Fibroblast of lung (primary cell): ENCODE measurements around the gene SRGAP2C. TPM values are rescaled to one million over a fixed set of nuclear protein-coding genes. Genes with fewer than 3 reads are reported as not detected.
"Not testable (repeated sequence)": the region's sequence is repeated elsewhere in the genome, so short reads cannot be mapped to it uniquely, and the experiment has no call there.

ENCODE experiments used
- DNase-seq, 2 donors: peaks; one replicate each; pipeline versions ENCODE4 v3.0.0 to v3.0.0-alpha.2; 2010; ENCODE audit warnings: low read depth in 2 of 2
- H2AFZ ChIP-seq: 2 replicates; pipeline ENCODE4 v1.5.1; 2012; ENCODE audit warnings: low read length, control low read depth, inconsistent platforms
- H3K27ac ChIP-seq: 2 replicates; pipeline ENCODE4 v1.5.1; 2011; ENCODE audit warnings: low read length, control low read depth; ENCODE audit not compliant: insufficient read depth
- H3K27me3 ChIP-seq: 2 replicates; pipeline ENCODE4 v1.5.1; 2011; ENCODE audit warnings: mild to moderate bottlenecking, low read length; ENCODE audit not compliant: control insufficient read depth, insufficient read depth
- H3K36me3 ChIP-seq: 2 replicates; pipeline ENCODE4 v1.5.1; 2011; ENCODE audit warnings: low read length; ENCODE audit not compliant: control insufficient read depth, insufficient read depth
- H3K4me1 ChIP-seq: 2 replicates; pipeline ENCODE4 v1.5.1; 2011; ENCODE audit warnings: low read length; ENCODE audit not compliant: control insufficient read depth, insufficient read depth; ENCODE audit errors: extremely low read depth
- H3K4me2 ChIP-seq: 2 replicates; pipeline ENCODE4 v1.5.1; 2011; ENCODE audit warnings: low read length, control low read depth; ENCODE audit not compliant: insufficient read depth; ENCODE audit errors: extremely low read depth
- H3K4me3 ChIP-seq, 4 experiments: fragments of 200-600 bp in 1 of 4; sonication (generic) in 1 of 4; replicated peaks in 1 of 4; 2 replicates each; pipeline ENCODE4 v1.5.1; 2011 to 2016; ENCODE audit warnings: low read length in 4 of 4, low read depth in 3 of 4, mild to moderate bottlenecking in 3 of 4, control low read depth in 2 of 4, inconsistent platforms in 1 of 4, mixed read lengths in 1 of 4; ENCODE audit not compliant: insufficient read depth in 1 of 4; ENCODE audit errors: control extremely low read depth in 1 of 4
- H3K79me2 ChIP-seq: 2 replicates; pipeline ENCODE4 v1.5.1; 2012; ENCODE audit warnings: mild to moderate bottlenecking, low read length, inconsistent platforms; ENCODE audit not compliant: control insufficient read depth, insufficient read depth
- H3K9ac ChIP-seq: 2 replicates; pipeline ENCODE4 v1.5.1; 2011; ENCODE audit warnings: mild to moderate bottlenecking, low read length, control low read depth; ENCODE audit not compliant: insufficient read depth
- H3K9me3 ChIP-seq: 2 replicates; pipeline ENCODE4 v1.5.1; 2012; ENCODE audit warnings: low read depth, low read length; ENCODE audit not compliant: control insufficient read depth, insufficient read depth
- H4K20me1 ChIP-seq: 2 replicates; pipeline ENCODE4 v1.5.1; 2011; ENCODE audit warnings: low read length; ENCODE audit not compliant: control insufficient read depth, insufficient read depth; ENCODE audit errors: extremely low read depth
- polyA minus RNA-seq: library from RNA; depleted of rRNA, polyadenylated mRNA; stranded (reverse); fragments of >200 nt; gene quantifications from 2 replicates; pipeline ENCODE4 v1.2.3, GENCODE V29; 2011; ENCODE audit warnings: low replicate concordance
- polyA plus RNA-seq, 2 donors: library from polyadenylated mRNA; depleted of rRNA in 1 of 2; stranded (reverse) in 1 of 2; unstranded in 1 of 2; fragments of >200 nt; gene quantifications; 2 replicates each; pipeline ENCODE4 v1.2.1, GENCODE V29; 2011 to 2012; ENCODE audit warnings: missing spikeins in 1 of 2
- total RNA-seq: library from RNA; depleted of rRNA; stranded (reverse); fragments of >200 nt; gene quantifications from 2 replicates; pipeline ENCODE4 v1.2.1, GENCODE V29; 2014

The SRGAP2C gene
- total RNA-seq (15.7 and 36.5 TPM in 2 replicates), polyA plus RNA-seq (7.3 and 8.2 TPM in 2 replicates), polyA minus RNA-seq (1.8 and 19.3 TPM in 2 replicates)
- polyA plus RNA-seq (2012), result 5.5 and 6.3 TPM in 2 replicates

DNA sequence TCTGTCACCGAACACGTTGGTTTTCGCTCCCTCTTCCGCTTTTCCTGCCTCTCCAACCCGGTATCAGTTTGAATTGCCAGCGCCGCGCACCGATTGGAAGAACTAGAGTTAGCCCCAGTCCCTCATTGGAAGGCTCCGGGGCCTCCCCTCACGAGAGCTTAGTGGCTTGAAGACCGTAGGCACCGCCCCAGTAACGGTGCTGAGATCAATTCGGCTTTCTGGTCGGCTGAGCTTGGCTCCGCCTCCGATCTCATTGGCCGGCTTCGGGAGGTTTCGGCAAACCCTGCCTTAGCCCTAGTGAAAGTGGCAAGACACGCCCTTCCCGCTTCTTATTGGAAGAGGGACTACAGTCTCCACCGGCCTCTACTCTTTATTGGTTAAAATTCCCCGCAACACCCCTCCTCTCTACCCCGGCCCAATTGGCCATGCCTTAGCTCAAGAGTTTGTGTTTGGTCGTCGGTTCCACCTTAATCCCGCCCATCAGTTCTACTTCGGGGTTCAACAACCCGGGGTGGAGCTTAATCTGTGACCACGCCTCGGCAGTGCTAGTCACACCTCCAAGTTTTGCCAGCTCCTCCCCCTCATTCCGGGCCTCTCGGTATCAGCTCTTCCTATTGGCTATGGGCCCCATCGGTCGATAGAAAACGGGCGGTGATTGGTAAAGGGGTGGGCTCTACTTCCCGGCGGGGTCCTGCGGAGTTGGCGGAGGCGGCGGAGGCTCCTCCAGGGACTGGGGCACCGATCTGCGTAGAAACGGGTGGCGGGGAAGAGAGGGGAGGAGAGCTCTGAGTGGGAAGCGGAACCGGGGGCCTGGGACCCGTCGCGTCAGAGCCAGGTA, at the start of gene SRGAP2C, which contains the start of gene FAM72B:
TSS of gene SRGAP2C (plus strand) at position 686 of the 838 bp plus-strand sequence. CDS start 2,472 bp downstream, outside the sequence.
TSS of gene FAM72B (minus strand) at position 51 of the 838 bp plus-strand sequence. CDS start 851 bp downstream, outside the sequence.
- not testable (repeated sequence) for H3K9me3 ChIP-seq, H2AFZ ChIP-seq, H3K4me1 ChIP-seq, H3K36me3 ChIP-seq, H3K9ac ChIP-seq, H3K27me3 ChIP-seq, H3K79me2 ChIP-seq, H4K20me1 ChIP-seq
- H3K4me3 ChIP-seq, result peak within 1 kb of the TSS in 3 of 4 experiments; percentile 29 to 57 (median 53)
- H3K27ac ChIP-seq, result peak within 1 kb of the TSS; percentile 32
- peak; percentile 98 to 100 for DNase-seq
- H3K4me2 ChIP-seq, result peak within 1 kb of the TSS; percentile 13

DNA sequence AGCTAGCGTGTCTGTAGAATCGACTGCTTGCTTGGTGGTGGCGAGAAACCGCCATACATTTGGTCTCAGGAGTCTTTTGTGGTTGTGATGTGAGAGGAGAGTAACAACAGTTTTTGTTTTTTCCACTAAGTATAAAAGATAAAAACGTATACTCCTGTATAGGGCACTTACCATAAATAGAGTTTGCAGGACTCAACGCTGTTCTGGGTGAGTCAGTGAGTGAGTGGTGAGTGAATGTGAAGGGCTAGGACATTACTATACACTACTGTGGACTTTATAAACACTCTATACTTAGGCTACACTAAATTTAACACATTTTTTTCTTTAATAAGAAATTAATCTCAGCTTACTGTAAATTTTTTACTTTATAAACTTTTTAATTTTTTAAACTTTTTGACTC, 44.4 kb upstream of the SRGAP2C start:
- H3K4me3 ChIP-seq, H3K36me3 ChIP-seq, H3K4me1 ChIP-seq, H3K4me2 ChIP-seq, H4K20me1 ChIP-seq, H3K9ac ChIP-seq, H3K27me3 ChIP-seq, H3K9me3 ChIP-seq, H3K79me2 ChIP-seq, DNase-seq, H2AFZ ChIP-seq, H3K27ac ChIP-seq: not testable (repeated sequence)

DNA sequence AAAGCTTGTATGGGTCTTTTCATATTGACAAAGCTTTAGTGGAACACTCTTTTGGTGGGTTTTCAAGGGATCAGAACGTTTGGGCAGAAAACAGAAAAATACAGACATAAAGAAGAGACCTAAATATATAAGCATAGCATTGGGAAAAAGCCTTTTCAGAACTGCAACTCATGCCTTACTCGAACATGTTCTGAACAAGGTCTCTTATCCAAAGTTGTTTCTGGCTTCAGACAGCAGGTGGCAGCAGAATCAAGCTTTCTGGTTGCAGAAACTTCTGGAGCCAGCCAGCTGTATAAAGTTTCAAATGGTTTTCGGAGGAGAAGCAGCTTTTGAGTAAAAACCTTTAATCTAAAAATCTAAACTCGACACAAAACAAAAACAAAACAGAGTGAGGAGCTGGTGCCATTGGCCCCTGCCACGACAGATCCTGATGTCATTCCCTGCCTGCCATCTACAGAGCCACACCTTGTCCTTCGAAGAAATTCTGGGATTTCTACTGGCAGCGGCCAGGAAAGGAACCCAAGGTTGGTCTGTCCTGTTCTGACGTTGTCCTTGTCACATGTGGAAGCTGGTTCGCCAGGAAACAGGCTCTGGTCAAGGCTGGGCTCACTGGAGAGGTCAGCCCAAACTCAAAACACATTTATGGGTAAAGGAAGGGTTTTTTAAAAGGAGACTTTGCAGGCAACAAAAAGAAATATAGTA, 36.1 kb upstream of the SRGAP2C start:
- H3K79me2 ChIP-seq, result not testable (repeated sequence)

DNA sequence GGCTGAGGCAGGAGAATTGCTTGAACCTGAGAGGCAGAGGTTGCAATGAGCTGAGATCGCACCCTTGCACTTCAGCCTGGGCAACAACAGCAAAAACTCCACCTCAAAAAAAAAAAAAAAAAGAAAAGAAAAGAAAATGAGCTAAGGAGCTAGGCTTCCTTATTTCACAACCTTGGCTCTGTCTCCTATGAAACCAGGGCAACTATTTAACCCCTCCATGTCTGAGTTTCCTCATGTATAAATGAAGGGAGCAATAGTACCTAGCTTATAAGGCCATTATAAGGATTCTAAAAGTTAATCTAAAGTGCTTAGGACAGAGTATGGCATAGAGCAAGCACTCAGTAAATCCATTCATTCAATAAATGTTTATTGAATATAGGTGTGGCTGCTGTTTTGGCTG, 33.5 kb upstream of the SRGAP2C start:
- not testable (repeated sequence) for H3K9me3 ChIP-seq, H3K36me3 ChIP-seq, H3K9ac ChIP-seq, H3K4me3 ChIP-seq, DNase-seq, H4K20me1 ChIP-seq, H3K4me1 ChIP-seq, H3K27ac ChIP-seq, H3K27me3 ChIP-seq, H3K4me2 ChIP-seq, H3K79me2 ChIP-seq, H2AFZ ChIP-seq

More for the DNA sequence above, 36.1 kb upstream of the SRGAP2C start:
- DNase-seq, H3K4me3 ChIP-seq, H3K4me2 ChIP-seq, H4K20me1 ChIP-seq, H2AFZ ChIP-seq, H3K9me3 ChIP-seq, H3K4me1 ChIP-seq, H3K9ac ChIP-seq, H3K27me3 ChIP-seq, H3K36me3 ChIP-seq, H3K27ac ChIP-seq: not testable (repeated sequence)

DNA sequence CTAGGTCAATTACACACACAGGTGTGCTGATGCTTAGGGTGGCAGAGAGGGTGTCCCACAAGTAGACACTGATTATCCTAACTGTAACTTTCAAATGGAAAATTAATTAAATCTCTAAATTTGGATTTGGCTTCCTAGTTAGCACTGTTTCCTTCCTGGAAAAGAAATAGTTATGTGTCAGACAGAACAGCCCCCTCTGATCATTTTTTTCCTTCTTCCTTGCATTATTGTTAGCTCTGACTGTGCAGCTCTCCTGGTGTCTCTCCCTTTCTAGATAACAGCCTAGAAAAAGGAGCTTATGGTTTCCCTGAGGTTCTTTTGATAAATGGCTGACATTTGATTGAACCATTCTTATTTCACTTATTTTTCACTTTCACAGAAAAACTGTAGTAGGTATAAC, 32.0 kb upstream of the SRGAP2C start:
- H3K9me3 ChIP-seq, H3K36me3 ChIP-seq, H3K4me2 ChIP-seq, H3K4me1 ChIP-seq, H3K4me3 ChIP-seq, H3K9ac ChIP-seq, H3K27me3 ChIP-seq, H4K20me1 ChIP-seq, H2AFZ ChIP-seq, H3K79me2 ChIP-seq, H3K27ac ChIP-seq, DNase-seq: not testable (repeated sequence)

DNA sequence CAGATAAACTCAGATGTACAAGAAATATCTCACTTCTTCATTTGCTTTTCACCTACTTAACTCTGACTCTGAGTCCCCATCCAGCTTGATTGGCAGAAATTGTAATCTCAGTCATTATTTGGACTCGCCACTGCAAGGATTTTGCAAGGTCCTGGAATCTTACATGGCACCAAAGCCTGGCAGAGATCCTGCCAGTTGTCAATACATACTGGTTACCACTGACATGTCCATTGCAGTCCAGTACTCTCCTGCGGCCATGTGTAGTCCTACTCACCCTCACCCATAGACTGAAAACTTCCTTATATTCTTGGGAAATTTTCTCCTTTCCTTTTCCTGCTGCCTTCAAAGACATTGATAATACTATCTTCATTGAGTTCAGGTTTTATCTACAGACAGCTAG, 30.0 kb upstream of the SRGAP2C start:
- not testable (repeated sequence) for H4K20me1 ChIP-seq, H3K27ac ChIP-seq, H2AFZ ChIP-seq, DNase-seq, H3K9me3 ChIP-seq, H3K9ac ChIP-seq, H3K4me2 ChIP-seq, H3K4me1 ChIP-seq, H3K27me3 ChIP-seq, H3K79me2 ChIP-seq, H3K36me3 ChIP-seq, H3K4me3 ChIP-seq
